KOPT-K1 (cell line): ENCODE measurements around the gene FAAP24.
"Not testable (repeated sequence)": the region's sequence is repeated elsewhere in the genome, so short reads cannot be mapped to it uniquely, and the experiment has no call there.

Source experiments
- H3K27ac ChIP-seq: fragments of 200-600 bp; sonication (generic); 2 replicates; pipeline ENCODE4 v1.5.1; 2016; ENCODE audit warnings: antibody characterized with exemption, mild to moderate bottlenecking, low read depth, low read length; ENCODE audit not compliant: poor library complexity, severe bottlenecking
- H3K36me3 ChIP-seq: fragments of 200-600 bp; sonication (generic); 2 replicates; pipeline ENCODE4 v1.5.1; 2017; ENCODE audit warnings: antibody characterized with exemption, mild to moderate bottlenecking, low read length, moderate library complexity; ENCODE audit not compliant: insufficient read depth
- H3K9me3 ChIP-seq: fragments of 200-600 bp; sonication (generic); 2 replicates; pipeline ENCODE4 v1.5.1; 2017; ENCODE audit warnings: antibody characterized with exemption, low read length, mild to moderate bottlenecking; ENCODE audit not compliant: insufficient read depth, poor library complexity, severe bottlenecking

FAAP24 gene

DNA sequence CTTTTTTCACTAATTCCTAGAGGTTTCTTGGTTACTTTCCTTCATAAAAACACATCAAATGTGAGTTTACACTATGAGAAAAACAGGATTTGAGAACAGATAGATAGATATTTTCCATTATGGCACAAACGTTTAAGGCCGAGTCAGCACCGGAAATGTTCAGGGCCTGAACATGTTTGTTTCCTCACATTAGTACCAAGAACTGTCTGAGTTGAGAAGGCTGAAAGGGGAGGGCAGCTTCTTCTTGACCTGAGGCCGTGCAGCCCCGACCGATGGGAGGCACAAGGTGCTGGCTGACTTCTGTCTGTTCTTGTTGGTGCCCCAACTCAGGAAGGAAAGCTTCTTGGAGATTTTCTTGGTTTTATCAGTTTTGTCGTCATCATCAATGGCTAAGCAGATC, 7.8 kb downstream of the FAAP24 start:
- not testable (repeated sequence) for H3K9me3 ChIP-seq
- H3K36me3 ChIP-seq: peaks cover 14% of the 10 kb centered on the region

DNA sequence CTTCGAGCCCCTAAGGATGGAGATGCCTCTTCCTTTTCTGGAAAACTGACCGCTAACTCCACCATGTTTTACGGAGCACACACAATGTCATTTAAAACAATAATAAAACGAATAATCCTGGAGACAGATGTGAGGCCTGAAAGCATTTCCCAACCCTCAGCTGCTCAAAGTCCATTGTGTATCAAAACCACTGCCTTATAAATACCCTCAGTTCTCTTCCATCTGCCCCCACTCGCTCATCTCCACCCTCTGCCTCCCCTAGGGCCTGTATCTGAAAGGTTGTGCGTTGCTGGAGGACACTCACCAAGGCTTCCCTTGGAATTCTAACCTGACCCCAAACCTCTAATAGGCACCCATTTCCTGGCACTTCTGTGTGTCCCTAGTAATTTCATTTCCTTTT, 10.4 kb downstream of the FAAP24 start:
- H3K27ac ChIP-seq, H3K36me3 ChIP-seq, H3K9me3 ChIP-seq: not testable (repeated sequence)

More for the DNA sequence above, 7.8 kb downstream of the FAAP24 start:
- not testable (repeated sequence) for H3K27ac ChIP-seq

DNA sequence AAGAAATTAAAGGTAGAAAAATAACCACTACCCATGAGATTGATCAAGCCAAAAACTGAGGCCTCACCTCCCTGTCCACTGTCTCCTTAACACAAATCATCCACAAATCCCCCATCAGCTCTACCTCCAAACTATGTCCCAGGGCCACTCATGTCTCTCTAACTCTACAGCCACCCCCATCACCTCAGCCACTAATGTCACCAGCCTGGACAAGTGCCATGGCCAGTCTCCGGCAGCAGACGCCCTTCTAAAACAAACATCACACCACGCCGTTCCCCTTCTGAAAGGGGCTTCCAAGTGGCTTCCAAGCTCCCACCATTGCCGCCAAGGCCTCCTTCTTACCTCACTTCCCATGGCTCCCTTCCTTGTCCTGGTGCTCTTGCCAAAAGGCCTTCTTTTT, 16.2 kb downstream of the FAAP24 start:
- not testable (repeated sequence) for H3K36me3 ChIP-seq, H3K27ac ChIP-seq, H3K9me3 ChIP-seq

DNA sequence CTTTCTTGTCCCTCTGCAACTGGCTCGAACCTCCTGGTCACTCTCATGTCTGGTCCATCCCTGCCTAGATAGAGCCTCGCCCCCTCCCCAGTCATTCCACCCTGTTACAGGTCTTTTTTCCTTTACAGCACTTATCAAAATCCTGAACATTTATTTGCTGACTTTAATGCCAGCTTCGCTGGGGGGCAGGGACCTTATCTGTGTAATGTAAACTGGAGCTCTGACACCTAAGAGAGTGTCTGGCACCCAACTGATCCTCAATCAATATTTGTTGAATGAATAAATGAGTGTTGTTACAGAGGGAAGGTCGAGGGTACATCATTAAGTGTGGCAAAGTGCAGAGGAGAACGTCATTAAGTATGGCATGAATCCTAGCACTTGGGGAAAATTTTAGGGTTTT, 16.7 kb downstream of the FAAP24 start:
- Histone ChIP-seq H3K27ac (no peak overlapping the region), H3K9me3 (no peaks in the 10 kb centered on the region), H3K36me3 (no peaks in the 10 kb centered on the region)

DNA sequence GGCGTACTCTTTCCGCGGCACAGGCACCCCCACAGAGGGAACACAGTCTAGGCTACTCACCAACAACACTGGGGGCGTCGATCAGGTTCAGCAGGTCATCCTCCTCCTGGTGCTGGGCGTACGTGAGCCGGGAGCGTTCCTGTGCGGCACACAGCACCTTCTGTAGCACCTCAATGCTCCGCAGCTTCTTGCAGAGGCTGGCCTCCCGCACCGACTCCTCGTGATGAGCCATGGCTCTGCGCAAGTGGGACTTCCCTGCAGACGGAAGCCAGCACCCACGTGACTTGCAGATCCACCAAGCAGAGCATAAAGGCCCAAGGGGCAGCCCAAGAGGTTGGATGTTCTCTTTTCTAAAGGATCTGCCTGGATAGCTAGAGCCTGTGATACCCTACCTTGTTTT, 23.9 kb downstream of the FAAP24 start:
- not testable (repeated sequence) for H3K9me3 ChIP-seq, H3K27ac ChIP-seq, H3K36me3 ChIP-seq

DNA sequence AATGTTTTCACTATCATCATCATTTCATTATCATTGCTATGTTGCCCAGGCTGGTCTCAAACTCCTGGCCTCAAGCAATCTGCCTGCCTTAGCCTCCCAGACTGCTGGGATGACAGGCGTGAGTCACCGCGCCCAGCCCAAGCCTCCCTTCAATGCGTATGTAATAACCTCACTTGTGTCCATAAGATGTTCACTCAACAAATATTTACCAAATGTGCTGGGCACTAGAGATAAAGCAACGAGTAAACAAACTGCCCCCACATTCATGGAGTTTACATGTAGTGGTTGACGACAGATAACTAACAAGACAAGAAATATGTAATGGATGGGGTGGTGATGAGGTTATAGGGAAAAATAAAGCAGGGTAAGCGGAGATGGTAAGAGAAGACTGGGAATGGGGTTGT, 25.0 kb downstream of the FAAP24 start:
- H3K9me3 ChIP-seq, H3K27ac ChIP-seq, H3K36me3 ChIP-seq: not testable (repeated sequence)

DNA sequence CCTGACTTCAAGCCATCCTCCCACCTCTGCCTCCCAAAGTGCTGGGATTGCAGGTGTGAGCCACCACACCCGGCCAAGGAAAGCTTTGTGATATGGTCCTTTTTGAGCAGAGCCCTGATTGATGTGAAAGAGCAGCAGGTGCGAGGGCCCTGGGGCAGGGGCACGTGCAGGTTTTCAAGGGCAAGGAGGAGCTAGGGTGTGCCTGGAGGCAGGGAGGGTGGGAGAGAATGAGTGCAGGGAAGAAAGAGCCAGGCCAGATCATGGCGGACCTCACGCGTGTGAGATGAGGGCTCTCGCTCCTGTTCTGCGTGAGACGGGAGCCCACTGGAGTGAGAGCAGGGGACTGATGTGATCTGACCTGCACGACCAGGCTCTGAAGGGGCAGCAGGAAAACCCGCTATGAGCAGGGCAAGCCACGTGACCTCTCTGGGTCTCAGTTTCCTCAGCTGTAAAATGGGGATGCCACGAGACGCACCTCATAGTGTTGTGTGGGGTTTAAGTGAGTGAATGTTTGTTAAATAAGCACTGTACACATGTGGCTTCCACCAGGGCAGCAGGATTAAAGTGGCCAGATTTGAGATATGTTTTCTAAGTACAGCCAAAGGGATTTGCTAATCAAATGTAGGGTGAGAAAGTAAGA, 25.8 kb downstream of the FAAP24 start:
- Histone ChIP-seq H3K36me3 (no peaks in the 10 kb centered on the region), H3K9me3 (no peaks in the 10 kb centered on the region), H3K27ac (no peak overlapping the region)

DNA sequence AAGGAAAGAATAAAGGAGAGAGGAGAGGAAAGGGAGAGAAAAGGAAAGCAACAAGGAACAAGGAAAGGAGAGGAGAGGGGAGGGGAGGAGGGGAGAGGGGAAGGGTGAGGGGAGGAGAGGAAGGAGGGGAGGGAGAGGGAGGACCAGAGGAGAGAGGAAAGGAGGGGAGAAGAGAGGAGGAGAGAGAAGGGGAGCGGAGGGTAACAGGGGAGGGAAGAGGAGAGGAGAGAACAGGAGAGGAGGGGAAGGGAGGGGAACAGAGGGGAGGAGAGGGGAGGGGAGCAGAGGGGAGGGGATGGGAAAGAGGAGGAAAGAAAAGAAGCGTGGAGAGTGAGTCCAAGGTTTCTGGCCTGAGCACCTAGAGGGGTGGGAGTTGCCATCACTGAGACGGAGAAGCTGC, 26.7 kb downstream of the FAAP24 start:
- Histone ChIP-seq H3K9me3 (no peaks in the 10 kb centered on the region), H3K36me3 (no peaks in the 10 kb centered on the region), H3K27ac (no peak overlapping the region)

DNA sequence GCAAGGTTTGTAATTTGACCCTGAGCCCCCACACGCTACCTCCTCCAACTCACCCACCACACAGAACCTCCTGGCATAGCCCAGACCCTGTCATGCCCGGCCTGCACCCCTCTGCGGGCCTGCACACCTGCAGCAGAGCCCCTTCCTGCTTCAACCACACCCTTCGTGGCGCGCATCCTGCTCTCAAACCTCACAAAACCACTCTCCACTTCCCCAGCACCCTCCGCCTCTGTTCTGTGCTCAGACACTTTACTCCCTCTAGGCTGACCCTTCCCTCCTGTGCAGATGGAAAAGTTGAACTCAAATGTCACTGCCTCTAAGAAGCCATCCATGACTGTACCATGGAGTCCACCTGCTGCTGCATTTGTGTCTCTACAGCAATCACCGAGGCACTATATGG, 28.5 kb downstream of the FAAP24 start:
- H3K36me3 ChIP-seq: no peaks in the 10 kb centered on the region
- no peaks in the 10 kb centered on the region for H3K9me3 ChIP-seq
- peak overlapping the region; percentile 53 for H3K27ac ChIP-seq

DNA sequence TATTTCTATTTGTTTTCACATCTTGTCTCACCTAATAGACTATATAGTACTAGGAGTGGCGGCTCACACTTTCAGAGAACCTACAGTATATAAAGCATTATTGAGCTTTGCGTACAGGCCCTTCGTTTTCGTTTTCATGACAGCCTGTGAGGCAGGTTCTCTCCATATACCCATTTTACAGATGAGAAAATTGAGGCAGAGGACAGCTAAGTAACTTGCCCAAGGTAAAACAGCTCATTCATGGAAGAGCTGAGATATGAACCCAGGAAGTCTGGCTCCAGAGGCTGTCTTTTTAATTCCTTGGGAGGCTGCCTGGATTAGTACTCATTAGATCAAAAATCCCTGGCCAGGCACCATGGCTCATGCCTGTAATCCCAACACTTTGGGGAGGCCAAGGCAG, 28.9 kb downstream of the FAAP24 start:
- H3K36me3 ChIP-seq: no peaks in the 10 kb centered on the region
- H3K9me3 ChIP-seq: no peaks in the 10 kb centered on the region
- H3K27ac ChIP-seq: peak overlapping the region; percentile 53

DNA sequence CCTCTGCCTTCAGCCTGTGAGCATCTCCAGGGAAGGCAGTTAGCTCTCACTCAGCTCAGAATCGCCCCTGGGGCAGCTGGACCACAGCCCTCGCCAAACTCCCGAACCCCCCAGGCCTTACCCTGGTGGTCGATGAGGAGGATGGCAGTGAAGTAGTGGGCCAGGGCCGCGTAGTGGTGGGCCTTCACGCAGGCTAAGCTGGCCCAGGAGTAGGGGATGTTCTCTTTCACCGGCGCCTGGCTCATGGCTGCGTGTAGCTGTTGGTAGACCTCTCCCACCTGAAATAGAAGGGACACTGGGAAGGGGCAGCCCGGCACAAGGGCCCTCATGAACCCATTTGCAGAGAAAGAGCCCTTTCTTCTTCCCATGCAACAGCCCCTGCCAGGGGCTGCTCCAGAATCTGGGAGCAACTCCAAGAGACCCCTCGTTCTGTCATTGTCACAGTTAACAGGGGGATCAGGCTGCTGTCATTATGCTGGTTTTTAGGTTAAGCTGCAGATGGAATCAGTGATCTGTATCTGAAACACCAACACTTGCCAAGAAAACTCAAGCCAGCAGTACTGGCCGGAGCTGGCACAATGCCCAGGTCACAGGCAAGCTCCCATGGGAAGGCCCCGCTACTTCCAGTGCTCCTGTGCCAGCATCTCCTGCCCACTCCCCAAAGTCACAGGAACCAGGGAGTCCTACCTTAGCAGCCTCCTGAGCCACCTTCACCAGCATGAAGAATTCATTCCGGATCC, 30.3 kb downstream of the FAAP24 start:
- H3K27ac ChIP-seq, H3K9me3 ChIP-seq, H3K36me3 ChIP-seq: not testable (repeated sequence)

DNA sequence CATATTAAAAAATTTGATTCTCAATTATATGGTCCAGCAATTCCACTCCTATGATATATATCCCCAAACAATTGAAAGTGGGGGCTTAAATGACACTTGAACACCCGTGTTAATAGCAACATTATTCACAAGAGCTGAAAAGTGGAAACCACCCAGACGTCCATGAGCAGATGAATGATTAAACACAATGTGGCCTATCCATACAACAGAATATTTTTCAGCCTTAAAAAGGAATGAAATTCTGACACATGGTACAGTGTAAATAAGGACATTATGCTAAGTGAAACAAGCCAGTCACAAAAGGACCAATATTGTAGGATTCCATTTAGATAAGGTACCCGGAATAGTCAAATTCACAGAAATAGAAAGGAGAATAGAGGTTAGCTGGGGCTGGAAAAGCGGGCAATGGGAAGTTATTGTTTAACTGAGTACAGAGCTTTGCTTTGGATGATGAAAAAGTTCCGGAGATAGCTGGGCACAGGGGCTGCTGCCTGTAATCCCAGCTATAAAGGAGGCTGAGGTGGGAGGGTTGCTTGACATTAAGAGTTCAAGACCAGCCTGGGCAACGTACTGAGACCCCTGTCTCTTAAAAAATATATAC, 31.5 kb downstream of the FAAP24 start:
- H3K9me3 ChIP-seq, H3K27ac ChIP-seq, H3K36me3 ChIP-seq: not testable (repeated sequence)

DNA sequence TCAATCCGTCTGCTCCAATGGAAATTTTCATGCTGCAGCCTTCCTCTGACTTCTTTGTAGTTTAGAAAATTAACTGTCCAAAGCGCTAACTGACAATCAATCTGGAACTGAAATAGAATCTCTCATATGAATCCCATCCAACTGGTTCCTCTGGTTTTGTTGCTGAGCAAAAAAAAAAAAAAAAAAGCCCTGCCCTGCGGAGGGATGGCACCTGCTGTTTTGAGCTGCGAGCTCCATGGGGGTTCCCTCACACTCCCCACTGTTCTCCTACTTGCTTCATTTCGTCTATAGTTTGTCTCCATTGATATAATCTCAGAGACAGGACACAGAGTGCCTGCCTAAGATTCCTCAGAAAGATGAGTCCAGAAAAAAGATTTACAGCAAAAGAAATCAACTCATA, 33.4 kb downstream of the FAAP24 start:
- Histone ChIP-seq H3K36me3 (no peaks in the 10 kb centered on the region), H3K27ac (no peak overlapping the region)

DNA sequence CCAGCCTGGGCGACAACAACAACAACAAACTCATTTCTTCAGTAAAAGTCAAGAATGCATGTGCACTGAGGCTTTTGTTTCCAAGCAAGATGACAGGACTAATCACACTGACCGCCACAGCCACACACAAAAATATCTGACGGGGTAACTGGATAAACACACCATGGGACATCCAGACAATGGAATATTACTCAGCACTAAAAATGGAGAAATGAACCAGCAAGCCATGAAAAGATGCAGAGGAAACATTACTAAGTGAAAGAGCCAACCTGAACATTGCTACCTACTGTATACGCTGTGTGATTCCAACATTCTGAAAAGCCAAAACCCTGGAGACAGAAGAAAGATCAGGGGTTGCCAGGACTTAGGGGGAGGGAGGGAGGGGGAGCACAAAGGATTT, 36.7 kb downstream of the FAAP24 start:
- H3K27ac ChIP-seq: no peak overlapping the region
- no peaks in the 10 kb centered on the region for H3K36me3 ChIP-seq
- no peaks in the 10 kb centered on the region for H3K9me3 ChIP-seq

More for the DNA sequence above, 33.4 kb downstream of the FAAP24 start:
- no peaks in the 10 kb centered on the region for H3K9me3 ChIP-seq

DNA sequence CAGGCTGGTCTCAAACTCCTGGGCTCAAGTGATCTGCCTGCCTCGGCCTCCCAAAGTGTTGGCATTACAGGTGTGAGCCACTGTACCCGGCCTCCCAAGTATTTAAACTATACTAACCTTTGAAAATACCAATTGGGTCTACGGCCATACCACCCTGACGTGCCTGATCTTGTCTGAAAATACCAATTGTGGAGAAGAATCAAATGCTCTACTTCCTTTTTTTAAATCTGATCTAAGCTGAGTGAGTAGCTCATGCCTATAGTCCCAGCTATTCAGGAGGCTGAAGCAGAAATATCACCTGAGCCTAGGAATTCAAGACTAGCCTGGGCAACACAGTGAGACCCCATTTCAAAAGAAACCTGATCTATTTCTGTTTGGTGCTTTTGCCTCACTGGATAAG, 38.8 kb downstream of the FAAP24 start:
- H3K27ac ChIP-seq, H3K36me3 ChIP-seq, H3K9me3 ChIP-seq: not testable (repeated sequence)
